Measurements from ENCODE around the gene INSIG1.

The INSIG1 gene

GRCh38 chr7:155293721-155294510 is 3.8 kb upstream of the INSIG1 start:
- Histone ChIP-seq H3F3A (ENCODE audit: low read depth) (no peaks in the 10 kb centered on the region; the same call in none of the 2 replicates), H3K4me1 (ENCODE audit: insufficient read depth, low read length, poor library complexity, severe bottlenecking) (peaks cover 55% of the 10 kb centered on the region), H3K4me2 (ENCODE audit: low read depth, low read length, poor library complexity, severe bottlenecking) (peak overlapping the region; percentile 28)

GRCh38 chr7:155294511-155294778 is 3.2 kb upstream of the INSIG1 start:
- Histone ChIP-seq H3K4me3 (ENCODE audit: low read length, poor library complexity, severe bottlenecking) (peak overlapping the region; percentile 14), H2AFZ (ENCODE audit: low read length) (no peak overlapping the region), H3F3A (ENCODE audit: low read depth) (no peaks in the 10 kb centered on the region; the same call in none of the 2 replicates), H3K9me2 (replicated peaks; ENCODE audit: low read depth, low read length) (no peaks in the 10 kb centered on the region), H3K4me1 (ENCODE audit: insufficient read depth, low read length, poor library complexity, severe bottlenecking) (peaks cover 55% of the 10 kb centered on the region), H3K36me3 (ENCODE audit: insufficient read depth, low read length) (peaks cover 3% of the 10 kb centered on the region; the same call in 1 of the 2 replicates), H3K79me2 (ENCODE audit: insufficient read depth, low read length) (peaks cover 45% of the 10 kb centered on the region), H3K4me2 (ENCODE audit: low read depth, low read length, poor library complexity, severe bottlenecking) (peak overlapping the region; percentile 28), H3K9ac (ENCODE audit: low read depth, low read length, poor library complexity, severe bottlenecking) (no peak overlapping the region), H3K9me3 (ENCODE audit: insufficient read depth, low read depth, low read length) (no peaks in the 10 kb centered on the region), H4K20me1 (ENCODE audit: insufficient read depth, low read length, poor library complexity, severe bottlenecking) (peaks cover 16% of the 10 kb centered on the region), H3K27me3 (ENCODE audit: insufficient read depth, low read length, poor library complexity, severe bottlenecking) (peaks cover 8% of the 10 kb centered on the region)
- TF ChIP-seq CTCF (conservative IDR thresholded peaks at IDR 0.05; ENCODE audit: low read length) = no peak
- TF ChIP-seq EZH2phosphoT487 (IDR thresholded peaks at IDR 0.05; ENCODE audit: borderline replicate concordance) = no peak

More at GRCh38 chr7:155293721-155294510, 3.8 kb upstream of the INSIG1 start:
- H2AFZ ChIP-seq (ENCODE audit: low read length) = no peak overlapping the region
- TF ChIP-seq CTCF (conservative IDR thresholded peaks at IDR 0.05; ENCODE audit: low read length) (no peak), EZH2phosphoT487 (IDR thresholded peaks at IDR 0.05; ENCODE audit: borderline replicate concordance) (no peak)
- peaks cover 12% of the 10 kb centered on the region for H4K20me1 ChIP-seq (ENCODE audit: insufficient read depth, low read length, poor library complexity, severe bottlenecking)
- H3K4me3 ChIP-seq (ENCODE audit: low read length, poor library complexity, severe bottlenecking) = peak overlapping the region; percentile 14
- peaks cover 8% of the 10 kb centered on the region for H3K27me3 ChIP-seq (ENCODE audit: insufficient read depth, low read length, poor library complexity, severe bottlenecking)
- no peaks in the 10 kb centered on the region for H3K9me2 ChIP-seq (replicated peaks; ENCODE audit: low read depth, low read length)
- peaks cover 40% of the 10 kb centered on the region for H3K79me2 ChIP-seq (ENCODE audit: insufficient read depth, low read length)
- H3K36me3 ChIP-seq (ENCODE audit: insufficient read depth, low read length) = no peaks in the 10 kb centered on the region
- no peaks in the 10 kb centered on the region for H3K9me3 ChIP-seq (ENCODE audit: insufficient read depth, low read depth, low read length)
- no peak overlapping the region for H3K9ac ChIP-seq (ENCODE audit: low read depth, low read length, poor library complexity, severe bottlenecking)

GRCh38 chr7:155295511-155295910 is 2.2 kb upstream of the INSIG1 start:
- no peak for TF ChIP-seq EZH2phosphoT487 (IDR thresholded peaks at IDR 0.05; ENCODE audit: borderline replicate concordance)
- no peak for TF ChIP-seq CTCF (conservative IDR thresholded peaks at IDR 0.05; ENCODE audit: low read length)
- peaks cover 53% of the 10 kb centered on the region for H3K4me1 ChIP-seq (ENCODE audit: insufficient read depth, low read length, poor library complexity, severe bottlenecking)
- peak overlapping the region; percentile 96 for H3K4me2 ChIP-seq (ENCODE audit: low read depth, low read length, poor library complexity, severe bottlenecking)
- peaks cover 8% of the 10 kb centered on the region for H3K27me3 ChIP-seq (ENCODE audit: insufficient read depth, low read length, poor library complexity, severe bottlenecking)
- peaks cover 56% of the 10 kb centered on the region for H3K79me2 ChIP-seq (ENCODE audit: insufficient read depth, low read length)
- peak overlapping the region; percentile 91 for H3K9ac ChIP-seq (ENCODE audit: low read depth, low read length, poor library complexity, severe bottlenecking)
- H4K20me1 ChIP-seq (ENCODE audit: insufficient read depth, low read length, poor library complexity, severe bottlenecking) = peaks cover 27% of the 10 kb centered on the region
- peak overlapping the region; percentile 84 for H3K4me3 ChIP-seq (ENCODE audit: low read length, poor library complexity, severe bottlenecking)
- no peaks in the 10 kb centered on the region; the same call in none of the 2 replicates for H3F3A ChIP-seq (ENCODE audit: low read depth)
- H2AFZ ChIP-seq (ENCODE audit: low read length) = no peak overlapping the region
- no peaks in the 10 kb centered on the region for H3K9me2 ChIP-seq (replicated peaks; ENCODE audit: low read depth, low read length)
- peaks cover 14% of the 10 kb centered on the region for H3K36me3 ChIP-seq (ENCODE audit: insufficient read depth, low read length)
- no peaks in the 10 kb centered on the region for H3K9me3 ChIP-seq (ENCODE audit: insufficient read depth, low read depth, low read length)

Data from Loucy (cell line).